Activated CD8-positive, alpha-beta memory T cell treated with anti-CD3 and anti-CD28 coated beads, Interleukin-2, amount 10 ng/mL, durations not matched to agents 7 days and 5 days (primary cell): Measurements from ENCODE around the gene HP. TPM values are rescaled to one million over a fixed set of nuclear protein-coding genes. Genes with fewer than 3 reads are reported as not detected.
"Not testable (repeated sequence)": the region's sequence is repeated elsewhere in the genome, so short reads cannot be mapped to it uniquely, and the experiment has no call there.

Source experiments
- ATAC-seq: fragments of 150-1000 bp; cut with Tn5 transposase; one replicate; pipeline ENCODE4 v1.10.0; 2021; ENCODE audit warnings: moderate library complexity
- CTCF ChIA-PET: fragments of 350-600 bp; sonication (Branson Sonifier 250); formaldehyde crosslinking; loops from one replicate; lab custom pipeline; 2021; ENCODE audit warnings: antibody characterized with exemption; lab: Charles Lee
- DNase-seq: peaks from one replicate; pipeline ENCODE4 v3.0.0-alpha.2; 2020
- H3K27ac Mint-ChIP-seq: one replicate; pipeline ENCODE4 v1.8.0; 2021; ENCODE audit warnings: mild to moderate bottlenecking, mixed read lengths
- H3K27me3 Mint-ChIP-seq: one replicate; pipeline ENCODE4 v1.8.0; 2021; ENCODE audit warnings: mixed read lengths
- H3K36me3 Mint-ChIP-seq: one replicate; pipeline ENCODE4 v1.8.0; 2021; ENCODE audit warnings: mild to moderate bottlenecking, mixed read lengths
- H3K4me1 Mint-ChIP-seq: one replicate; pipeline ENCODE4 v1.8.0; 2021; ENCODE audit warnings: mixed read lengths
- H3K4me3 Mint-ChIP-seq: one replicate; pipeline ENCODE4 v1.8.0; 2021; ENCODE audit warnings: mild to moderate bottlenecking, moderate library complexity, mixed read lengths
- H3K9me3 Mint-ChIP-seq: one replicate; pipeline ENCODE4 v1.8.0; 2022; ENCODE audit warnings: low read depth, mixed read lengths
- total RNA-seq, 2 experiments: library from RNA; stranded (reverse); gene quantifications; one replicate each; pipeline ENCODE4 v1.2.3, GENCODE V29; 2021

Gene HP
- total RNA-seq, 2 experiments from 2014 or later, result not detected

DNA sequence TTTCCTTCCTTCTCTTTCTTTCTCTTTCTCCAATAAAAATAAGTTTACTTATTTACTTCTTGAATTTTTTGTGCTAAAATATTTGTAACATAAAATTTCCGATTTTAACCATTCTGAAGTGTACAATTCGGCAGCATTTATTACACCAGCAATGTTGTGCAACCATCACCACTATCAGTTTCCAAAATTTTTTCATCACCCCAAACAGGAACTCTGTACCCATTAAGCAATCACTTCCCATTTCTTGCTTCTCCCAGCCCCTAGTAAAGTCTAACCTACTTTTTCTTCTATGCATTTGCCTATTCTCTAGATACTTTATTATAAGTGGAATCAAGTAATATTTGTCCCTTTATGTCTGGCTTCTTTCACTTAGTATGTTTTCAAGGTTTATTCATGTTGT lies 2.5 kb upstream of the HP start:
- H3K9me3 Mint-ChIP-seq, result peaks cover 6% of the 10 kb centered on the region
- ATAC-seq (no peak), DNase-seq (no peak)
- no peaks in the 10 kb centered on the region for H3K27me3 Mint-ChIP-seq
- CTCF ChIA-PET, result no interaction called here
- no peak overlapping the region for H3K27ac Mint-ChIP-seq
- no peaks in the 10 kb centered on the region for H3K4me1 Mint-ChIP-seq
- no peaks in the 10 kb centered on the region for H3K36me3 Mint-ChIP-seq
- H3K4me3 Mint-ChIP-seq, result no peak overlapping the region

DNA sequence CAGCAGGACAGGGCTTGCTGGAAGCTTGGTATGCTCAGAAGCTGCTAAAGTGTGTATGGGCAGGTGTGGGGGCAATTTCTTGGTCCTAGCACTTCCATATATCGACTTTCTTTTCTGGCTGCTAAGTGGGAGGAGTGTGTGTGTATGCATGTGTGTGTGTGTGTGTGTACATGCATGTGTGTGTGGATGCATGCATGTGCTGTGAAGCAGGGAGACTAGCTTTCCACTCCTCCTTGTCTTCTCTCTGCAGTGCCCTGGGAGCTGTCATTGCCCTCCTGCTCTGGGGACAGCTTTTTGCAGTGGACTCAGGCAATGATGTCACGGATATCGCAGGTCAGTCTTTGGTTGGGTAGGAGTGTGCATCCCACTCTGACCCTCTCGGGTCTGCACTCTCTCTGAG lies 1.6 kb downstream of the HP start:
- CTCF ChIA-PET, result no interaction called here
- H3K4me1 Mint-ChIP-seq, result no peaks in the 10 kb centered on the region
- no peak overlapping the region for H3K4me3 Mint-ChIP-seq
- no peak overlapping the region for H3K27ac Mint-ChIP-seq
- no peak for ATAC-seq
- no peaks in the 10 kb centered on the region for H3K36me3 Mint-ChIP-seq
- DNase-seq, result no peak
- H3K9me3 Mint-ChIP-seq, result no peaks in the 10 kb centered on the region
- H3K27me3 Mint-ChIP-seq, result no peaks in the 10 kb centered on the region

DNA sequence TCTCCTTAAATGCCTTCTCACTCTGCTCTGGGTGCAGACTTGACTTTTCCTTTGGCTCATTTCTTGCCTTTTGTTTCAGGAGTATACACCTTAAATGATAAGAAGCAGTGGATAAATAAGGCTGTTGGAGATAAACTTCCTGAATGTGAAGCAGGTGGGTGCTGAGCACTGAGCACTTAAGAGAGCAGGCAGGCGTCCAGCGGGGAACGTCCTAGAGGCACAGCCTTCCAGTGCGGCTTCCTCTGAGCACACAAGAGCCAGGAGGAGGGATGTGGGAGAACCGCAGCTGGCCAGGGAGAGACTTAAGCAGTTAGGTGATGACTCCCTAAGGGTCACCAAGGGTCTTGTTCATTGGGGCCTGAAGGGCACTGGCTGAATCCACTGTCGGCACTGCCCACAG lies 3.0 kb downstream of the HP start:
- H3K36me3 Mint-ChIP-seq, CTCF ChIA-PET, H3K27ac Mint-ChIP-seq, H3K4me3 Mint-ChIP-seq, H3K4me1 Mint-ChIP-seq, DNase-seq, ATAC-seq, H3K9me3 Mint-ChIP-seq, H3K27me3 Mint-ChIP-seq: not testable (repeated sequence)

DNA sequence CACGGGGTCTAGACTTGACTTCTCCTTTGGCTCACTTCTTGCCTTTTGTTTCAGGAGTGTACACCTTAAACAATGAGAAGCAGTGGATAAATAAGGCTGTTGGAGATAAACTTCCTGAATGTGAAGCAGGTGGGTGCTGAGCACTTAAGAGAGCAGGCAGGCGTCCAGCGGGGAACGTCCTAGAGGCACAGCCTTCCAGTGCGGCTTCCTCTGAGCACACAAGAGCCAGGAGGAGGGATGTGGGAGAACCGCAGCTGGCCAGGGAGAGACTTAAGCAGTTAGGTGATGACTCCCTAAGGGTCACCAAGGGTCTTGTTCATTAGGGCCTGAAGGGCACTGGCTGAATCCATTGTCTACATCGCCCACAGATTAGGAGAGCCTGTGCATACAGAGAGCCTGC lies 4.8 kb downstream of the HP start:
- H3K36me3 Mint-ChIP-seq, H3K4me3 Mint-ChIP-seq, H3K27ac Mint-ChIP-seq, H3K27me3 Mint-ChIP-seq, CTCF ChIA-PET, DNase-seq, H3K4me1 Mint-ChIP-seq, ATAC-seq, H3K9me3 Mint-ChIP-seq: not testable (repeated sequence)

DNA sequence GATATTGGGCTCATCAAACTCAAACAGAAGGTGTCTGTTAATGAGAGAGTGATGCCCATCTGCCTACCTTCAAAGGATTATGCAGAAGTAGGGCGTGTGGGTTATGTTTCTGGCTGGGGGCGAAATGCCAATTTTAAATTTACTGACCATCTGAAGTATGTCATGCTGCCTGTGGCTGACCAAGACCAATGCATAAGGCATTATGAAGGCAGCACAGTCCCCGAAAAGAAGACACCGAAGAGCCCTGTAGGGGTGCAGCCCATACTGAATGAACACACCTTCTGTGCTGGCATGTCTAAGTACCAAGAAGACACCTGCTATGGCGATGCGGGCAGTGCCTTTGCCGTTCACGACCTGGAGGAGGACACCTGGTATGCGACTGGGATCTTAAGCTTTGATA lies 6.1 kb downstream of the HP start:
- no peak overlapping the region for H3K27ac Mint-ChIP-seq
- CTCF ChIA-PET, result no interaction called here
- H3K4me1 Mint-ChIP-seq, result no peaks in the 10 kb centered on the region
- no peaks in the 10 kb centered on the region for H3K27me3 Mint-ChIP-seq
- no peaks in the 10 kb centered on the region for H3K9me3 Mint-ChIP-seq
- no peak for DNase-seq
- no peak for ATAC-seq
- no peaks in the 10 kb centered on the region for H3K36me3 Mint-ChIP-seq
- H3K4me3 Mint-ChIP-seq, result no peak overlapping the region

DNA sequence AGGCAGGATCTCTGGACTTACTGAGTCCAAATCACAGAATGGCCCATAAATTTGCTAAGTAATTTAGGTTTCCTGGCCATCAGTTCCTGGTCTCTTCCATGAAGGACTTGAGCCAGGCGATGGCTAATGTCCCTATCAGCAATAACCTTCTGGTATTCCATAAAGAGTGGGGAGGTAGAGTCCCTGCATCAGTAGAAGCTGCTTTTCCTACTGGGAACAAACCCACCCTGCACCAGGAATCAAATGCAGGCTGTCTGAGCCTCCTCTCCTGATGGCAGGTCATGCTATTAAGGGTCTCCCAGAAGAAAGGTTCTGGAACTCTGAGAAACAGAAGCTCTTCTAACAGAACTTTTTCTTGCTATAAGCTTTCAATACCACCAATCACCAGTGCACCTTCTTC lies 7.3 kb downstream of the HP start:
- CTCF ChIA-PET, result no interaction called here
- Mint-ChIP-seq H3K27ac (no peak overlapping the region), H3K36me3 (no peaks in the 10 kb centered on the region), H3K4me3 (no peak overlapping the region), H3K9me3 (no peaks in the 10 kb centered on the region), H3K27me3 (no peaks in the 10 kb centered on the region), H3K4me1 (no peaks in the 10 kb centered on the region)
- no peak for DNase-seq
- ATAC-seq, result no peak

DNA sequence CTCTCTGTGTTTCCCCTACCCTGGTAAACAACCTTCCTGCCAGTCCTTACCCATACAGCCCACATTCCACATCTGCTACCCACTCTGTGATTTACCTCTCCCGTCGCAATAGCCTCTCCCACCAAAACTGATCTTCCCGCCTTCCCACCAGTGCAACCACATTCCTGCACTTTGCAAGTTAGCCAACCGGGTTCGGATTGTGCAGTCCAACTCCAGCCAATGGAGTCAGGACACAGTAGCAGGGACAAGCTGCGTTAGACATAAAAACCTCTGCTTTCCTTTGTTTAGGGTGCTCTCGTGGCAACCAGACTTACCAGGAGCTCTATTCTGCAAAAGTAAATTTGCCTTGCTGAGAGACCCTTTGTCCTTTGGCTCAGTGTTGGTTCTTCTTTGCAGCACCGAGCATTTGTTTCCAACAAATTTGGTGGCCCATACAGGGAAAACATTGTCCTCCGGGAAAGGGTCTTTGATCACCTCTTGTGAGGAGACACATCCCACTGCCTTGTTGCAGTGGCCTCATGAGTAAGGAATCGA lies 10.1 kb downstream of the HP start:
- H3K36me3 Mint-ChIP-seq, result no peaks in the 10 kb centered on the region
- CTCF ChIA-PET, result no interaction called here
- no peaks in the 10 kb centered on the region for H3K9me3 Mint-ChIP-seq
- no peaks in the 10 kb centered on the region for H3K4me1 Mint-ChIP-seq
- no peak overlapping the region for H3K27ac Mint-ChIP-seq
- H3K4me3 Mint-ChIP-seq, result no peak overlapping the region
- H3K27me3 Mint-ChIP-seq, result no peaks in the 10 kb centered on the region
- DNase-seq (no peak), ATAC-seq (no peak)

DNA sequence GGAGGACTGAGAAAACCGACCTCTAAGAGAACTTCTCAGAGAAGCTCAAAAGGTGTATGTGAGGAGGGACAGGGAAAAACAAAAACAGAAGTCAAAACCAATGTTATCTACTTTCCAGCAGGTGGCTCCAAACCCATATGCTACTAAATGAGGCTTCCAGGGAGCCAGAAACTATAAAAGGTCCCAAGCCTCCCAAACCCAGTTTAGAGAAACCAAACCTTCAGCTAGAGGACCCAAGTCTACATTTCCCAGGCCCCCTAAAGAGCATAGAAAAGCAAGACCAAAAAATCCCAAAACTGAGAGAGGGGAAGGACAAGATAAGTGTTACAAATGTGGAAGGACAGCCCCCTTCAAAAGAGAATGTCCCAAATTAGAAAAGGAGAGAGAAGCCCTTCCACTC lies 12.4 kb downstream of the HP start:
- CTCF ChIA-PET, result interaction anchor here (0.9 to 1.5 kb wide), 9 partner anchors 9 to 33 kb away, joined by 4 to 8 read pairs (median 5); partner anchors contain the start of genes DHX38, HP and TXNL4B
- DNase-seq, result no peak
- Mint-ChIP-seq H3K36me3 (no peaks in the 10 kb centered on the region), H3K27me3 (no peaks in the 10 kb centered on the region), H3K9me3 (no peaks in the 10 kb centered on the region), H3K4me3 (no peak overlapping the region), H3K27ac (no peak overlapping the region), H3K4me1 (no peaks in the 10 kb centered on the region)
- no peak for ATAC-seq

DNA sequence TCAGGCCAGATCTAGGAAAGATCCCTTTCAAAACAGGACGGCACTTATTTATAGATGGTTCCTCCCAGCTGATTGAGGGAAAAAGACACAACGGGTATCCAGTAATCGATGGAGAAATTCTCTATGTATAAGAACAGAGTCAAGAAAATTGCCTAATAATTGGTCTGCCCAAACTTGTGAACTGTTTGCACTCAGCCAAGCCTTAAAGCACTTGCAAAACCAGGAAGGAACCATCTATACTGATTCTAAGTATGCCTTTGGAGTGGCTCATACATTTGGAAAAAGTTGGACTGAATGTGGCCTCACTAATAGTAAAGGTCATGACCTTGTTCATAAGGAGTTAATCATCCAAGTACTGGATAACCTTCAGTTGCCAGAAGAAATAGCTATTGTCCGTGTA lies 14.6 kb downstream of the HP start:
- H3K27me3 Mint-ChIP-seq, result no peaks in the 10 kb centered on the region
- CTCF ChIA-PET, result no interaction called here
- ATAC-seq (no peak), DNase-seq (no peak)
- H3K9me3 Mint-ChIP-seq, result no peaks in the 10 kb centered on the region
- no peaks in the 10 kb centered on the region for H3K36me3 Mint-ChIP-seq
- no peaks in the 10 kb centered on the region for H3K4me1 Mint-ChIP-seq
- H3K4me3 Mint-ChIP-seq, result no peak overlapping the region
- H3K27ac Mint-ChIP-seq, result no peak overlapping the region

DNA sequence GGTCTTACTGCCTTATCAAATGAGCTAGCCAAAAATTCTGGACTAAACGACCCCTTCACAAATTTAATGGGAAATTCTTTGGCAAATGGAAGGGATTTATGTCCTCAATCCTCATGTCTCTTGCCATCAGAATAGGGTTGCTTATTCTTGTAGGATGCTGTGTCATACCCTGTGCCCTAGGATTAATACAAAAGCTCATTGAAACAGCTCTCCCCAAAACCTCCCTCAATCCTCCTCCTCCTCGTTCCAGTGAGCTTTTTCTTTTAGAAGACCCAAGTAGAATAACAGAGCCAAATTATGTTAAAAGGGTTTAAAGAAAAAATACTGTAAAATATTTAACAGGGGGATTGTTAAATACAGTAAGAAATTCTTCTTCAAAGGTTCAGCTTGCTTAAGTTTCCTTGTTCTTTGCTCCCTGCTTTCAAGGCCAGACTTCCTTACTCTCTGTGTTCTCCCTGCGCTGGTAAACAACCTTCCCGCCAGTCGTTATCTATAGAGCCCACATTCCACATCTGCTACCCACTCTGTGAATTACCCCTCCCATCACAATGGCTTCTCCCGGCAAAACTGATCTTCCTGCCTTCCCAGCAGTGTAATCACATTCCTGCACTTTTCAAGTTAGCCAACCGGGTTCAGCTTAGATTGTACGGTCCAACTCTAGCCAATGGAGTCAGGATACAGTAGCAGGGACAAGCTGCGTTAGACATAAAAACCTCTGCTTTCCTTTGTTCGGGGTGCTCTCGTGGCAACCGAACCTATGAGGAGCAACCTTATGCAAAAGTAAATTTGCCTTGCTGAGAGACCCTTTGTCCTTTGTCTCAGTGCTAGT lies 18.4 kb downstream of the HP start:
- Mint-ChIP-seq H3K9me3 (no peaks in the 10 kb centered on the region), H3K27me3 (no peaks in the 10 kb centered on the region), H3K4me1 (no peaks in the 10 kb centered on the region), H3K36me3 (no peaks in the 10 kb centered on the region), H3K4me3 (no peak overlapping the region), H3K27ac (no peak overlapping the region)
- ATAC-seq, result no peak
- CTCF ChIA-PET, result no interaction called here
- DNase-seq, result no peak

DNA sequence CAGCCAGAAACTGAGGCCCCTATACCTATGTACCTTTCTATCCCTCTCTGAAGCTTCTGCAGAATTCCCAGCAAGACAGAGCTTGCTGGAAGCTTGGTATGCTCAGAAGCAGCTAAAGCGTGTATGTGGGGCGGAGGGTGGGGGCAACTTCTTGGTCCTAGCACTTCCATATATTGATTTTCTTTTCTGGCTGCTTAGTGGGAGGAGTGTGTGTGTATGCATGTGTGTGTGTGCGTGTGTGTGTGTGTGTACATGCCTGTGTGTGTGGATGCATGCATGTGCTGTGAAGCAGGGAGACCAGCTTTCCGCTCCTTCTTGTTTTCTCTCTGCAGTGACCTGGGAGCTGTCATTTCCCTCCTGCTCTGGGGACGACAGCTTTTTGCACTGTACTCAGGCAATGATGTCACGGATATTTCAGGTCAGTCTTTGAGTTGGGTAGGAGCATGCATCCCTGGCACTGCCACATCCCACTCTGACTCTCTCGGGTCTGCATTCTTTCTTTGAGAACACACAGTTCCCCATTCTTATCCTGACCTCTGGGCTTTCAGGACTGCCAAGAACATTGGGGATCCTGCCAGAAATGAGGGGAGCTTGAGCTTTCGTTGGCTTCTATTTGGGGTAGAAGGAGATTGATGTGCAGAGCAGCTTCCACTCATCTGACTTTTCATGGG lies 19.4 kb downstream of the HP start:
- CTCF ChIA-PET, result no interaction called here
- H3K9me3 Mint-ChIP-seq, result no peaks in the 10 kb centered on the region
- no peak overlapping the region for H3K27ac Mint-ChIP-seq
- H3K27me3 Mint-ChIP-seq, result no peaks in the 10 kb centered on the region
- H3K4me1 Mint-ChIP-seq, result no peaks in the 10 kb centered on the region
- H3K36me3 Mint-ChIP-seq, result no peaks in the 10 kb centered on the region
- no peak overlapping the region for H3K4me3 Mint-ChIP-seq
- ATAC-seq (no peak), DNase-seq (no peak)

DNA sequence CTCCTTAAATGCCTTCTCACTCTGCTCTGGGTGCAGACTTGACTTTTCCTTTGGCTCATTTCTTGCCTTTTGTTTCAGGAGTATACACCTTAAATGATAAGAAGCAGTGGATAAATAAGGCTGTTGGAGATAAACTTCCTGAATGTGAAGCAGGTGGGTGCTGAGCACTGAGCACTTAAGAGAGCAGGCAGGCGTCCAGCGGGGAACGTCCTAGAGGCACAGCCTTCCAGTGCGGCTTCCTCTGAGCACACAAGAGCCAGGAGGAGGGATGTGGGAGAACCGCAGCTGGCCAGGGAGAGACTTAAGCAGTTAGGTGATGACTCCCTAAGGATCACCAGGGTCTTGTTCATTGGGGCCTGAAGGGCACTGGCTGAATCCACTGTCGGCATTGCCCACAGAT lies 20.8 kb downstream of the HP start:
- CTCF ChIA-PET, result interaction anchor here (1.6 kb wide), 1 partner anchor 8 kb away, joined by 4 read pairs; no protein-coding TSS in a partner anchor
- H3K27me3 Mint-ChIP-seq, H3K27ac Mint-ChIP-seq: not testable (repeated sequence)

DNA sequence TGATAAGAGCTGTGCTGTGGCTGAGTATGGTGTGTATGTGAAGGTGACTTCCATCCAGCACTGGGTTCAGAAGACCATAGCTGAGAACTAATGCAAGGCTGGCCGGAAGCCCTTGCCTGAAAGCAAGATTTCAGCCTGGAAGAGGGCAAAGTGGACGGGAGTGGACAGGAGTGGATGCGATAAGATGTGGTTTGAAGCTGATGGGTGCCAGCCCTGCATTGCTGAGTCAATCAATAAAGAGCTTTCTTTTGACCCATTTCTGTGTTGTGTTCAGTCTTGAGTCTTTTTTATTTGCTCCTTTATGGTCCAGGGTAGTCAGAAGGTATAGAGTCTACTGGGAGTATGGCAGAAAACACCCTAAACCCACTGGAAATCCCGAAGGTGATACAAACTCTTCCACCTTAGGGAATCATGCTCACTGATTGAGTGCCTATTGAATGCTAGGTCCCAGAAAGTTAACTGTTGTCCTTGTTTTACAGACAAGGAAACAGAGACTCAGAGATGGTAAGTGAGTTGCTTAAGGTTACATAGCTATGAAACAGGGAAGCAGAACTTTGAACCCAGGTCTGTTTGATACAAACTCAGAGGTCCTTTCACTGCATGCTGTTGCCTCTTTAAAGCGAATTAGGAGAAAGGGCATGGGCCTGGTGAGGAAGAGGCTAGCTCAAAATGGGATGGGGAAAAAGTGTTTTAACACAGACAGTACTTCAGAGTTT lies 22.8 kb downstream of the HP start:
- ATAC-seq, H3K27me3 Mint-ChIP-seq, H3K9me3 Mint-ChIP-seq, DNase-seq, H3K36me3 Mint-ChIP-seq, H3K4me3 Mint-ChIP-seq, H3K4me1 Mint-ChIP-seq, H3K27ac Mint-ChIP-seq: not testable (repeated sequence)
- CTCF ChIA-PET, result interaction anchor here (2.1 kb wide), 1 partner anchor 11 kb away, joined by 7 read pairs; no protein-coding TSS in a partner anchor

More for the DNA sequence above, 20.8 kb downstream of the HP start:
- not testable (repeated sequence) for ATAC-seq, H3K4me1 Mint-ChIP-seq, DNase-seq, H3K4me3 Mint-ChIP-seq, H3K9me3 Mint-ChIP-seq, H3K36me3 Mint-ChIP-seq
